ENCODE results near the gene FCHO2. TPM values are rescaled to one million over a fixed set of nuclear protein-coding genes. Genes with fewer than 3 reads are reported as not detected.

FCHO2 gene
- total RNA-seq, 1 donor: 31.5 TPM

DNA sequence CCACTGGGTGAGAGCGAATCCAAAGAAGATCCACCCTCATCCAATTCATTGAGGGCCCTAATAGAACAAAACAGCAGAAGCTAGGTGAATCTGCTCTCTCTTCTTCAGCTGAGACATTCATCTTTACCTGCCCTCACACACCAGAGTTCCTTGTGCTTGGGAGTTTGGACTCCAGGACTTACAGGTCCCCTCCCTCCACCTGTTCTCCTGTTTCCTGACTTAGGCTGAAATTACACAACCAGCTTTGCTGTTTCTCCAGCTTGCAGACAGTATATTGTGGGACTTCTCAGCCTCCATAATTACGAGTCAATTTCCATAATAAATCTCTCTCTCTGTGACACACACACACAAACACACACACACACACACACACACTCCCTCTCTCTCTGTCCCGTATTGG, 183.6 kb downstream of the FCHO2 start:
- Histone ChIP-seq H3K4me1 (ENCODE audit: insufficient read depth, low read length) (peaks cover 6% of the 10 kb centered on the region), H4K20me1 (ENCODE audit: insufficient read depth, low read length) (no peaks in the 10 kb centered on the region), H3K27me3 (ENCODE audit: insufficient read depth, low read length) (peaks cover 10% of the 10 kb centered on the region), H3K9me3 (ENCODE audit: low read depth, low read length) (no peaks in the 10 kb centered on the region), H3K4me3 (ENCODE audit: insufficient read depth, low read length) (no peak overlapping the region), H2AFZ (ENCODE audit: low read length) (no peak overlapping the region), H3K27ac (ENCODE audit: low read depth, low read length) (no peak overlapping the region), H3K79me2 (ENCODE audit: insufficient read depth, low read length) (no peaks in the 10 kb centered on the region), H3K4me2 (ENCODE audit: insufficient read depth, low read length) (no peak overlapping the region), H3K36me3 (ENCODE audit: insufficient read depth, low read length) (no peaks in the 10 kb centered on the region)
- no peak for TF ChIP-seq CTCF (IDR thresholded peaks at IDR 0.05; ENCODE audit: extremely low read depth, low read depth, low read length)
- DNase-seq (ENCODE audit: insufficient read length, low spot score, missing footprints): no peak

Other genes with a start within 250 kb of the FCHO2 start
- 243 and 256 TPM in 2 replicates for gene TNPO1, start 139.4 kb upstream of the FCHO2 start, total RNA-seq
- 8.0 TPM in 2 replicates for gene TMEM171, start 164.5 kb downstream of the FCHO2 start, total RNA-seq
- not detected in 2 replicates for gene TMEM174, start 217.2 kb downstream of the FCHO2 start, total RNA-seq